HG02571 (cell line): ENCODE measurements around the gene RGS14.
A peak's percentile ranks its signal among the peaks of the same experiment; 100 is the strongest.

Experiments
- ATAC-seq: cut with Tn5 transposase; IDR thresholded peaks from one replicate; pipeline ENCODE4 v1.9.1; 2021; ENCODE audit warnings: mild to moderate bottlenecking, moderate library complexity; ENCODE audit not compliant: unreplicated experiment

The RGS14 gene

DNA sequence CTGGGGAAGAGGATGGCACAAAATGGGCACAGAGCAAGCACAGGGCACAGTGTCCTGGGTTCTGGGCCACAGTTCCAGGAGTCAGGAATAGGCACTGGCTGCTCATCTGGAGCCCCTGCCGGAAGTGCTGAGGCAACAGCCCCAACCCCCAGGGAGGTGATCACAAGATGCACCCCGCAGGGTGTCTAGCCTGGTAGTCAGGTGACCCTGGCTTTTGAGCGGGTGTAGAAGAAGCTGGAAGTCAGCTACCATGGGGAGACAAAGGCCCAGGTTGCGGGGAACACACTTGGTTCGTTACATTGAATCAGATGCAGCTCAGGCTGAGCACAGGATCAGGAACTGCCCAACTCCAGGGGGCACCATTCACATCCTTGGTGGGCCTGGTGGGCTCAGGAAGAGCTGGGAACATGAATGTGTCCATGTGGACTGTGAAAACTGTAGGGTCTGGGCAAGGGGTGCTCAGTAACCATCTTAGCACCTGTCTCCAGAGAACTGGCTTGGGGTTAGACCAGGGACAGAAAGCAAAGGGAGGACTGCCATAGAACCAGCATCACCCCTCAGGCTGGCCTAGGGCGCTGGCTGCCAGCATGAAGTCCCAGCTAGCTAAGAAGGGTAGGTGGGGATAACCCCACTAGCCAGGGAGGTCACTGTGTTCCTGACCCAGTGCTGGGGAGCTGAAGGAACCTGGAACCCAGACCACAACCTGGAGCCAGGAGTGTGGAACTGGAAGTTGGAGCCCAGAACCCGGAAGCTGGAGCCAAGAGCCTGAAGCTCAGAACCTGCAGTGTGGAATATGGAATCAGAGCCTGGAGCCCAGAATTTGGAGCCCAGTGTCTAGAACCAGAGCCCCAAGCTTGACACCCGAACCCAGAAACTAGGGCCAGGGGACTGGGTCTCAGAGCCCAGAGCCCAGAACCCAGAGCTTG is 20.4 kb downstream of the RGS14 start:
- no peak for ATAC-seq

DNA sequence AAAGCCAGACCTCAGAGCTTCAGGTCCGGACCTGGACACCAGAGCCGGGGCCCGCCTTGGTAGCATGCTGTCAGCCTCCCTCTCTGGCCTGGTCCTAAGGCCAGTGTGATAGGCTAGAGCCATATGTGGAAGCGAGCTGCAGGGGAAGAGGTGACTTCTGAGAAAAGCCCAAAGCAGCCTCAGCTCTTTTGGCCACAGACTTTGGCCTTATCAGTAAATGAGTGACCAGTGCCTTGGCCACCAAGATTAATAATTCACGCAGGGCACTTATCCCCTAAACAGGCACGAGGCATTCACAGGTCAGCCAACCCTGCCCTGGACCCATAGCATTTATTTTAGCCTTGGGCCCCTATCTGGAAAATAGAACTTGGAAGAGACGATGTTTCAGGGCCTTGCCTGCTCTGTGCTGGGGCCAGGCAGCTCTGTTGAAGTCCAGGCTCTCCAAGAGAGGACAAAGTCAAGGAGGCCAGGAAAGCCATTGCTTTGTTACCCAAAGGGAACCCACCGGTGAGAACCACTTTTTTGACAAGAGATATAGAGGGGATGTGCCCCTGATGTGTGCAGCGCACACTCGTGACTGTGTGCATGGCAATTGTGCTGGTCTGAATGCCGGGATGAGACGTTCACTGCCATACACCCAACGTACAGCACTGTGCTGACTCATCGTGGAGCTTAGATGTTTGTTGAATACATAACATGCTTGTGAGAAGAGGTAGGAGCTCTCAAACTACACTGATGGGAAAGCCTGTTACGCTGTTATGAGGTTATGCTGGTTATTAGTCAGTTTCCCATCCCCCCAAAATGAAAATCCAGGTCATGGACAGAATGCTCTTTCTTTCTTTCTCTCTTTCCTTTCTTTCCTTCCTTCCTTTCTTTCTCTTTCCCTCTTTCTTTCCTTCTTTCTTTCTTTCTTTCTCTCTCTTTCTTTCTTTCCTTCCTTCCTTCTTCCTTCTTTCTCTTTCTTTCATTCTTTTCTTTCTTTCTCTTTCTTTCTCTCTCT is 21.5 kb downstream of the RGS14 start:
- ATAC-seq, result no peak

DNA sequence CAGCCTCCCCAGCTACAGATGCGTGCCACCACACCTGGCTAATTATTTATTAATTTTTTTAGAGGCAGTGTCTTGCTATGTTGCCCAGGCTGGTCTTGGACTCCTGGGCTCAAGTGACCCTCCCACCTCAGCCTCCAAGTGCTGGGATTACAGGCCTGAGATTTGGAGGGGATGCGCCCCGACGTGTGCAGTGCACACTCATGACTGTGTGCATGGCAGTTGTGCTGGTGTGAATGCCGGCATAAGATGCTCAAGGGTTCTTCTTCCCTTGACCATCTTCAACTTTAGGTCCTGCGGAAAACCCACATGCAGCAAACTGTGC is 23.0 kb downstream of the RGS14 start:
- ATAC-seq, result no peak

GRCh38 chr5:177382423-177383029 is 24.8 kb downstream of the RGS14 start:
- no peak for ATAC-seq

- ATAC-seq, result no peak
Measured at GRCh38 chr5:177383181-177383580, 25.5 kb downstream of the RGS14 start.

DNA sequence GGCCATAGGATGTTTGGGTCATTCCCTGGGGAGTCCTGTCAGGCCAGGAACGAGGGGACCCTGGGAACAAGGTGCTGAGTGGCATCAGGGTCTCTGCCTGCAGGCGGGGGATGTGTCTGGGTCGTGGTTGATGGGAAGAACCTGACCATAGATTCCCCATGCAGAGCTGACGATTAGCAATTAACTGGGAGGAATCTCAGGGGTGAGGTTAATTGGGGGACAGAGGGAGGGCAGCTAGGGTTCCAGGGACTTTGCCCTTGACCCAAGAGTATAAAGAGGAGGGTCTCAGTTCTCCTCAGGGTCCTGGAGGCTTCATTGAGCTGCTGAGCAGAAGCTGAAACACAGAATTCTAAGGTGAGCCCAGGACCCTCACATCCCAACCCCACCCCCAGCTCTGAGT is 26.4 kb downstream of the RGS14 start, which contains the start of gene SLC34A1:
Gene SLC34A1, plus strand, starts transcription at position 301 of the 400 bp plus-strand sequence. CDS start 1,308 bp downstream, outside the sequence.
- ATAC-seq, result no peak

GRCh38 chr5:177385720-177386119 is 28.0 kb downstream of the RGS14 start:
- ATAC-seq, result no peak

- no peak for ATAC-seq
Measured at GRCh38 chr5:177386542-177386941, 28.8 kb downstream of the RGS14 start.

GRCh38 chr5:177387405-177387804 is 29.7 kb downstream of the RGS14 start:
- no peak for ATAC-seq

GRCh38 chr5:177388521-177389052 is 30.9 kb downstream of the RGS14 start:
- ATAC-seq, result no peak

GRCh38 chr5:177389241-177390169 is 31.8 kb downstream of the RGS14 start:
- ATAC-seq, result peak; percentile 41

GRCh38 chr5:177390363-177391300 is 32.9 kb downstream of the RGS14 start:
- no peak for ATAC-seq

- no peak for ATAC-seq
Measured at GRCh38 chr5:177392765-177393164, 35.0 kb downstream of the RGS14 start.

- no peak for ATAC-seq
Measured at GRCh38 chr5:177393206-177393765, 35.6 kb downstream of the RGS14 start.

DNA sequence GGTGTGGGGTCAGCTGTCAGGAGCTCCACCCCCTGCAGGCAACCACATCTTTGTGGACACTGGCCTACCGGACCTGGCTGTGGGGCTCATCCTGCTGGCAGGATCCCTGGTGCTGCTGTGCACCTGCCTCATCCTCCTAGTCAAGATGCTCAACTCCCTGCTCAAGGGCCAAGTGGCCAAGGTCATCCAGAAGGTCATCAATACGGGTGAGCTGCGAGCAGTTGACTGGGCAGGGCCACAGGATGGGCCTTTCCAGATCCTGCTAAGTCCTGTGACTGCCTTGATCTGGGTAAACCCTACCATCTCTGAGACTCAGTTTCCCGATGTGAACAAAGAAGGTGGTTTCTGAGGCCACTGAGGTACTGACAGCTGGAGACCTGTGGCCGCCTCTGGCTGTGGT is 36.3 kb downstream of the RGS14 start:
- ATAC-seq, result no peak

DNA sequence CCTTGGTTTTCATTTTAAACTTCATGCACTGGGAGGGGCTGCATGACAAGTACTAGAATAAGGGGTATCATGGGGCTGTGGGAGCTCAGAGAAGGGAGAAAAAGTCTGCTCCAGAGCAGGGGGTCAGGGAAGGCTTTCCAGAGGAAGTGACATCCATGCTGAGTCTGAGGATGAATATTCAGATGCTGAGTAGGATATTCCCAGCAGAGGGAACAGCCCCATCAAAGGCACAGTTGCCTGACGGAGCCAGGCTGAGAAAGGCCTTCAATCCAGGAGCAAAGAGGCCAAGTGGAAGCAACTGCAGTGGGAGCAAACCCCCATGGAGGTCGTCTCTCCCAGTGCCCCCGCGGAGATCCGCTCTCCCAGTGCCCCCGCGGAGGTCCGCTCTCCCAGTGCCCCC is 38.4 kb downstream of the RGS14 start:
- no peak for ATAC-seq

GRCh38 chr5:177396807-177397206 is 39.1 kb downstream of the RGS14 start:
- ATAC-seq, result no peak

DNA sequence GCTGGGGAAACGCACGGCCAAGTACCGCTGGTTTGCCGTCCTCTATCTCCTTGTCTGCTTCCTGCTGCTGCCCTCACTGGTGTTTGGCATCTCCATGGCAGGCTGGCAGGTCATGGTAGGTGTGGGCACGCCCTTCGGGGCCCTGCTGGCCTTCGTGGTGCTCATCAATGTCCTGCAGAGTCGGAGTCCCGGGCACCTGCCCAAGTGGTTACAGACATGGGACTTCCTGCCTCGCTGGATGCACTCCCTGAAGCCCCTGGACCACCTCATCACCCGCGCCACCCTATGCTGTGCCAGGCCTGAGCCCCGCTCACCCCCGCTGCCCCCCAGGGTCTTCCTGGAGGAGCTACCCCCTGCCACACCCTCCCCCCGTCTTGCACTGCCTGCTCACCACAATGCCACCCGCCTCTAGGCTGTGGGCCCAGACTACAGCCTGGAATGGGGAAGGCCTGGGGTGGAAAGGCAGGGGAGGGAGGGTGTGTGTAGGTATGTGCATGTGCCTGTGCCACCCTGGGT is 40.2 kb downstream of the RGS14 start:
- no peak for ATAC-seq
